K562 (cell line): ENCODE results near the gene SLC37A4. TPM values are rescaled to one million over a fixed set of nuclear protein-coding genes. Genes with fewer than 3 reads are reported as not detected.
A peak's percentile ranks its signal among the peaks of the same experiment; 100 is the strongest.

ENCODE experiments used
- HINFP ChIP-seq: fragments of 450-650 bp; conservative IDR thresholded peaks from 2 replicates; pipeline ENCODE4 v1.6.1; 2016; ENCODE audit warnings: missing genetic modification characterization, low read depth, mild to moderate bottlenecking, control low read depth, missing compliant biosample characterization
- NCOA2 ChIP-seq, 2 experiments: fragments of 450-650 bp; IDR thresholded peaks; 2 replicates each; pipeline ENCODE4 v1.6.1; 2018; ENCODE audit warnings: mild to moderate bottlenecking in 2 of 2, moderate library complexity in 1 of 2; ENCODE audit not compliant: partially characterized antibody in 2 of 2
- PTBP1 ChIP-seq: fragments of 200-400 bp; formaldehyde crosslinking; IDR thresholded peaks from 2 replicates; pipeline ENCODE4 v1.6.1; 2017; ENCODE audit warnings: low read depth, low read length
- PTRF ChIP-seq: fragments of 450-650 bp; IDR thresholded peaks from 2 replicates; pipeline ENCODE4 v1.6.1; 2016; ENCODE audit warnings: mild to moderate bottlenecking, missing genetic modification characterization, missing compliant biosample characterization
- PURB ChIP-seq: sonication (generic); formaldehyde crosslinking; IDR thresholded peaks from 2 replicates; pipeline ENCODE4 v1.9.0; 2021; ENCODE audit warnings: low read depth, mild to moderate bottlenecking, missing genetic modification reagents
- SETDB1 ChIP-seq: IDR thresholded peaks from one replicate; pipeline ENCODE4 v1.6.1; 2012; ENCODE audit warnings: low read length, control low read depth, inconsistent platforms
- ZNF668 ChIP-seq: fragments of 250-450 bp; sonication (Bioruptor Pico); IDR thresholded peaks from 2 replicates; pipeline ENCODE4 v1.8.0; 2022; ENCODE audit warnings: mild to moderate bottlenecking, inconsistent platforms
- ZNF79 ChIP-seq: fragments of 250-450 bp; sonication (Bioruptor Pico); IDR thresholded peaks from 2 replicates; pipeline ENCODE4 v1.4.0; 2020; ENCODE audit warnings: low read depth, mild to moderate bottlenecking, moderate library complexity
- polyA plus RNA-seq, 8 experiments: library from polyadenylated mRNA; depleted of rRNA in 4 of 8; stranded (reverse) in 5 of 8; unstranded in 3 of 8; fragments of >200 nt; fragmentation: Nextera tagmentation in 2 of 8; fragmentation: Illumina TruSeq in 1 of 8; extraction: Ambion mirVana in 2 of 8; extraction: Trizol in 1 of 8; gene quantifications; 2 replicates each; pipeline versions ENCODE4 v1.2.1 to v1.2.3, GENCODE V29; 2011 to 2014; ENCODE audit warnings: inconsistent platforms in 1 of 8, missing spikeins in 1 of 8
- total RNA-seq, 7 experiments: library from RNA; depleted of rRNA in 6 of 7; stranded (reverse); fragments of >200 nt in 6 of 7; fragmentation: Illumina TruSeq in 2 of 7; extraction: Trizol in 2 of 7; gene quantifications; 2 replicates each; pipeline versions ENCODE4 v1.2.1 to v1.2.3, GENCODE V29; 2011 to 2021; ENCODE audit warnings: low replicate concordance in 1 of 7
- TF ChIP-seq, protein P1 (sequence below): fragments of 200-400 bp; formaldehyde crosslinking; IDR thresholded peaks from 2 replicates; pipeline ENCODE4 v1.6.1; 2017; ENCODE audit warnings: mild to moderate bottlenecking, low read depth, low read length, moderate library complexity
- TF ChIP-seq, protein P2 (sequence below): fragments of 250-450 bp; sonication (Bioruptor Pico); IDR thresholded peaks from 2 replicates; pipeline ENCODE4 v1.8.0; 2021; ENCODE audit warnings: mild to moderate bottlenecking, moderate library complexity
- TF ChIP-seq, protein P3 (sequence below), 2 experiments: fragments of 450-650 bp in 1 of 2; sonication (generic) in 1 of 2; formaldehyde crosslinking in 1 of 2; IDR thresholded peaks; 2 replicates each; pipeline versions ENCODE4 v1.7.1 to v1.9.0; 2016 to 2022; ENCODE audit warnings: inconsistent platforms in 1 of 2, mild to moderate bottlenecking in 1 of 2, missing genetic modification reagents in 1 of 2

SLC37A4 gene
- total and polyA plus RNA-seq, 9 of the 15 experiments (the other 6 are each of a cell fraction or from before 2014, with no cell fraction given) = 24.7 to 73.9 (median 40.7) TPM

- TF ChIP-seq, protein P1, sequence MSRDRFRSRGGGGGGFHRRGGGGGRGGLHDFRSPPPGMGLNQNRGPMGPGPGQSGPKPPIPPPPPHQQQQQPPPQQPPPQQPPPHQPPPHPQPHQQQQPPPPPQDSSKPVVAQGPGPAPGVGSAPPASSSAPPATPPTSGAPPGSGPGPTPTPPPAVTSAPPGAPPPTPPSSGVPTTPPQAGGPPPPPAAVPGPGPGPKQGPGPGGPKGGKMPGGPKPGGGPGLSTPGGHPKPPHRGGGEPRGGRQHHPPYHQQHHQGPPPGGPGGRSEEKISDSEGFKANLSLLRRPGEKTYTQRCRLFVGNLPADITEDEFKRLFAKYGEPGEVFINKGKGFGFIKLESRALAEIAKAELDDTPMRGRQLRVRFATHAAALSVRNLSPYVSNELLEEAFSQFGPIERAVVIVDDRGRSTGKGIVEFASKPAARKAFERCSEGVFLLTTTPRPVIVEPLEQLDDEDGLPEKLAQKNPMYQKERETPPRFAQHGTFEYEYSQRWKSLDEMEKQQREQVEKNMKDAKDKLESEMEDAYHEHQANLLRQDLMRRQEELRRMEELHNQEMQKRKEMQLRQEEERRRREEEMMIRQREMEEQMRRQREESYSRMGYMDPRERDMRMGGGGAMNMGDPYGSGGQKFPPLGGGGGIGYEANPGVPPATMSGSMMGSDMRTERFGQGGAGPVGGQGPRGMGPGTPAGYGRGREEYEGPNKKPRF = no peak
- TF ChIP-seq HINFP (tag) = no peak
- peak; percentile 61 for TF ChIP-seq SETDB1
- no peak for TF ChIP-seq PURB
- TF ChIP-seq ZNF668 (CRISPR knock-in tag) = no peak
- TF ChIP-seq PTRF (tag) = no peak
- TF ChIP-seq, protein P2, sequence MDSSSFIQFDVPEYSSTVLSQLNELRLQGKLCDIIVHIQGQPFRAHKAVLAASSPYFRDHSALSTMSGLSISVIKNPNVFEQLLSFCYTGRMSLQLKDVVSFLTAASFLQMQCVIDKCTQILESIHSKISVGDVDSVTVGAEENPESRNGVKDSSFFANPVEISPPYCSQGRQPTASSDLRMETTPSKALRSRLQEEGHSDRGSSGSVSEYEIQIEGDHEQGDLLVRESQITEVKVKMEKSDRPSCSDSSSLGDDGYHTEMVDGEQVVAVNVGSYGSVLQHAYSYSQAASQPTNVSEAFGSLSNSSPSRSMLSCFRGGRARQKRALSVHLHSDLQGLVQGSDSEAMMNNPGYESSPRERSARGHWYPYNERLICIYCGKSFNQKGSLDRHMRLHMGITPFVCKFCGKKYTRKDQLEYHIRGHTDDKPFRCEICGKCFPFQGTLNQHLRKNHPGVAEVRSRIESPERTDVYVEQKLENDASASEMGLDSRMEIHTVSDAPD (CRISPR knock-in tag) = no peak; the same call in 1 of the 2 replicates
- TF ChIP-seq ZNF79 = no peak
- TF ChIP-seq, protein P3, sequence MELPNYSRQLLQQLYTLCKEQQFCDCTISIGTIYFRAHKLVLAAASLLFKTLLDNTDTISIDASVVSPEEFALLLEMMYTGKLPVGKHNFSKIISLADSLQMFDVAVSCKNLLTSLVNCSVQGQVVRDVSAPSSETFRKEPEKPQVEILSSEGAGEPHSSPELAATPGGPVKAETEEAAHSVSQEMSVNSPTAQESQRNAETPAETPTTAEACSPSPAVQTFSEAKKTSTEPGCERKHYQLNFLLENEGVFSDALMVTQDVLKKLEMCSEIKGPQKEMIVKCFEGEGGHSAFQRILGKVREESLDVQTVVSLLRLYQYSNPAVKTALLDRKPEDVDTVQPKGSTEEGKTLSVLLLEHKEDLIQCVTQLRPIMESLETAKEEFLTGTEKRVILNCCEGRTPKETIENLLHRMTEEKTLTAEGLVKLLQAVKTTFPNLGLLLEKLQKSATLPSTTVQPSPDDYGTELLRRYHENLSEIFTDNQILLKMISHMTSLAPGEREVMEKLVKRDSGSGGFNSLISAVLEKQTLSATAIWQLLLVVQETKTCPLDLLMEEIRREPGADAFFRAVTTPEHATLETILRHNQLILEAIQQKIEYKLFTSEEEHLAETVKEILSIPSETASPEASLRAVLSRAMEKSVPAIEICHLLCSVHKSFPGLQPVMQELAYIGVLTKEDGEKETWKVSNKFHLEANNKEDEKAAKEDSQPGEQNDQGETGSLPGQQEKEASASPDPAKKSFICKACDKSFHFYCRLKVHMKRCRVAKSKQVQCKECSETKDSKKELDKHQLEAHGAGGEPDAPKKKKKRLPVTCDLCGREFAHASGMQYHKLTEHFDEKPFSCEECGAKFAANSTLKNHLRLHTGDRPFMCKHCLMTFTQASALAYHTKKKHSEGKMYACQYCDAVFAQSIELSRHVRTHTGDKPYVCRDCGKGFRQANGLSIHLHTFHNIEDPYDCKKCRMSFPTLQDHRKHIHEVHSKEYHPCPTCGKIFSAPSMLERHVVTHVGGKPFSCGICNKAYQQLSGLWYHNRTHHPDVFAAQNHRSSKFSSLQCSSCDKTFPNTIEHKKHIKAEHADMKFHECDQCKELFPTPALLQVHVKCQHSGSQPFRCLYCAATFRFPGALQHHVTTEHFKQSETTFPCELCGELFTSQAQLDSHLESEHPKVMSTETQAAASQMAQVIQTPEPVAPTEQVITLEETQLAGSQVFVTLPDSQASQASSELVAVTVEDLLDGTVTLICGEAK (IDR thresholded peaks at IDR 0.05) = no peak
- TF ChIP-seq, protein P3 (CRISPR knock-in tag; IDR thresholded peaks at IDR 0.05) = no peak
- no peak for TF ChIP-seq PTBP1
- TF ChIP-seq NCOA2 (IDR thresholded peaks at IDR 0.05; ENCODE audit: partially characterized antibody in 2 of 2) = no peak
Observed at GRCh38 chr11:119030329-119031047, at the start of gene SLC37A4 (continued).
